Measurements from ENCODE around the gene ZNF593. TPM values are rescaled to one million over a fixed set of nuclear protein-coding genes. Genes with fewer than 3 reads are reported as not detected.
A peak's percentile ranks its signal among the peaks of the same experiment; 100 is the strongest.

ZNF593 gene
- total RNA-seq, 1 experiment from 2014 or later = 22.2 TPM

GRCh38 chr1:26158908-26159742, 10.6 kb upstream of the ZNF593 start, which contains the start of gene FAM110D:
Gene FAM110D, plus strand, starts transcription at chr1:26159079. Its CDS starts 2,213 bp downstream, at chr1:26161292.
- H3K27me3 Mint-ChIP-seq (ENCODE audit: unreplicated experiment) = peaks cover 18% of the 10 kb centered on the region
- CTCF ChIA-PET = no interaction called here
- BruUV-seq (replicated peaks) = no TSS peak
- intact Hi-C loops (cut with micrococcal nuclease; ENCODE audit: unreplicated experiment) = no loop called here
- H3K36me3 Mint-ChIP-seq (ENCODE audit: insufficient read depth, unreplicated experiment) = peaks cover 5% of the 10 kb centered on the region
- H3K27ac Mint-ChIP-seq (ENCODE audit: unreplicated experiment) = no peak within 1 kb of the TSS
- H3K4me1 Mint-ChIP-seq (ENCODE audit: low read depth, unreplicated experiment) = no peaks in the 10 kb centered on the region
- no peaks in the 10 kb centered on the region for H3K9me3 Mint-ChIP-seq (ENCODE audit: low read depth, unreplicated experiment)
- no peak within 1 kb of the TSS for H3K4me3 Mint-ChIP-seq (ENCODE audit: low read depth, unreplicated experiment)
- no peak for DNase-seq
- no peak for TF ChIP-seq CTCF (IDR thresholded peaks at IDR 0.05; ENCODE audit: unreplicated experiment)

GRCh38 chr1:26159743-26160039, 10.0 kb upstream of the ZNF593 start:
- no peaks in the 10 kb centered on the region for H3K4me1 Mint-ChIP-seq (ENCODE audit: low read depth, unreplicated experiment)
- peaks cover 18% of the 10 kb centered on the region for H3K27me3 Mint-ChIP-seq (ENCODE audit: unreplicated experiment)
- intact Hi-C loops (cut with micrococcal nuclease; ENCODE audit: unreplicated experiment) = loop anchor here (5.0 kb wide), 1 partner anchor 52 kb away; no protein-coding TSS in a partner anchor
- peaks cover 10% of the 10 kb centered on the region for H3K36me3 Mint-ChIP-seq (ENCODE audit: insufficient read depth, unreplicated experiment)
- H3K4me3 Mint-ChIP-seq (ENCODE audit: low read depth, unreplicated experiment) = no peak overlapping the region
- H3K27ac Mint-ChIP-seq (ENCODE audit: unreplicated experiment) = no peak overlapping the region
- TF ChIP-seq CTCF (IDR thresholded peaks at IDR 0.05; ENCODE audit: unreplicated experiment) = no peak
- BruUV-seq (replicated peaks) = no TSS peak
- DNase-seq = no peak
- H3K9me3 Mint-ChIP-seq (ENCODE audit: low read depth, unreplicated experiment) = no peaks in the 10 kb centered on the region
- CTCF ChIA-PET = no interaction called here

GRCh38 chr1:26160527-26161414, 8.9 kb upstream of the ZNF593 start:
- TF ChIP-seq CTCF (IDR thresholded peaks at IDR 0.05; ENCODE audit: unreplicated experiment) = no peak
- H3K4me3 Mint-ChIP-seq (ENCODE audit: low read depth, unreplicated experiment) = peak overlapping the region; percentile 67
- no TSS peak for BruUV-seq (replicated peaks)
- no peak overlapping the region for H3K27ac Mint-ChIP-seq (ENCODE audit: unreplicated experiment)
- no peaks in the 10 kb centered on the region for H3K9me3 Mint-ChIP-seq (ENCODE audit: low read depth, unreplicated experiment)
- intact Hi-C loops (cut with micrococcal nuclease; ENCODE audit: unreplicated experiment) = loop anchor here (5.0 kb wide), 1 partner anchor 53 kb away; no protein-coding TSS in a partner anchor
- CTCF ChIA-PET = interaction anchor here (0.6 kb wide), 1 partner anchor 271 kb away, joined by 3 read pairs; no protein-coding TSS in a partner anchor
- peaks cover 14% of the 10 kb centered on the region for H3K27me3 Mint-ChIP-seq (ENCODE audit: unreplicated experiment)
- no peak for DNase-seq
- H3K4me1 Mint-ChIP-seq (ENCODE audit: low read depth, unreplicated experiment) = no peaks in the 10 kb centered on the region
- peaks cover 11% of the 10 kb centered on the region for H3K36me3 Mint-ChIP-seq (ENCODE audit: insufficient read depth, unreplicated experiment)

GRCh38 chr1:26161415-26162219, 8.1 kb upstream of the ZNF593 start:
- Mint-ChIP-seq H3K9me3 (ENCODE audit: low read depth, unreplicated experiment) (no peaks in the 10 kb centered on the region), H3K27ac (ENCODE audit: unreplicated experiment) (peak overlapping the region; percentile 21), H3K4me1 (ENCODE audit: low read depth, unreplicated experiment) (no peaks in the 10 kb centered on the region), H3K36me3 (ENCODE audit: insufficient read depth, unreplicated experiment) (peaks cover 11% of the 10 kb centered on the region), H3K27me3 (ENCODE audit: unreplicated experiment) (peaks cover 13% of the 10 kb centered on the region), H3K4me3 (ENCODE audit: low read depth, unreplicated experiment) (peak overlapping the region; percentile 67)
- TF ChIP-seq CTCF (IDR thresholded peaks at IDR 0.05; ENCODE audit: unreplicated experiment) = no peak
- intact Hi-C loops (cut with micrococcal nuclease; ENCODE audit: unreplicated experiment) = loop anchor here (5.0 kb wide), 1 partner anchor 54 kb away; no protein-coding TSS in a partner anchor
- peak; percentile 66 for DNase-seq
- BruUV-seq (replicated peaks) = no TSS peak
- CTCF ChIA-PET = no interaction called here
